Gastrocnemius medialis (tissue), 4 donors: ENCODE results near the gene SFSWAP. TPM values are rescaled to one million over a fixed set of nuclear protein-coding genes. Genes with fewer than 3 reads are reported as not detected.

Experiments used
- ATAC-seq, 2 donors: fragments of 150-250 bp; one replicate each; pipeline ENCODE4 v1.9.1; 2016
- DNase-seq, 2 donors: peaks; one replicate each; pipeline ENCODE4 v3.0.0-alpha.2; 2019
- H3K27ac ChIP-seq, 4 donors: fragments of 200-600 bp; sonication (generic); 1 replicate in 1 of 4; 2 replicates in 3 of 4; pipeline ENCODE4 v1.5.1; 2016 to 2018; ENCODE audit warnings: mild to moderate bottlenecking in 2 of 4, moderate library complexity in 1 of 4
- H3K27me3 ChIP-seq, 3 donors: fragments of 200-600 bp; sonication (generic) in 2 of 3; 1 replicate in 1 of 3; 2 replicates in 2 of 3; pipeline versions ENCODE4 v1.5.1 to v1.6.0; 2016 to 2019; ENCODE audit warnings: mild to moderate bottlenecking in 1 of 3, moderate library complexity in 1 of 3
- H3K36me3 ChIP-seq, 2 donors: fragments of 200-600 bp; sonication (generic) in 1 of 2; one replicate each; pipeline ENCODE4 v1.5.1; 2017 to 2018
- H3K4me1 ChIP-seq, 2 donors: fragments of 200-600 bp; sonication (generic) in 1 of 2; one replicate each; pipeline ENCODE4 v1.5.1; 2016 to 2017; ENCODE audit warnings: mild to moderate bottlenecking in 2 of 2
- H3K4me3 ChIP-seq, 4 donors: fragments of 200-600 bp; sonication (generic) in 3 of 4; 1 replicate in 1 of 4; 2 replicates in 3 of 4; pipeline ENCODE4 v1.5.1; 2016 to 2019; ENCODE audit warnings: mild to moderate bottlenecking in 2 of 4
- H3K9me3 ChIP-seq, 3 donors: fragments of 200-600 bp; sonication (generic) in 2 of 3; 1 replicate in 1 of 3; 2 replicates in 2 of 3; pipeline ENCODE4 v1.5.1; 2016 to 2019
- CTCF ChIP-seq, 5 experiments: fragments of 450-650 bp in 3 of 5; fragments of 200-600 bp in 2 of 5; sonication (generic) in 2 of 5; IDR thresholded peaks in 4 of 5; conservative IDR thresholded peaks in 1 of 5; 1 replicate in 4 of 5; 2 replicates in 1 of 5; pipeline ENCODE4 v1.5.1; 2016 to 2019; ENCODE audit warnings: antibody characterized with exemption in 5 of 5, mild to moderate bottlenecking in 3 of 5, moderate library complexity in 3 of 5
- POLR2A ChIP-seq, 2 donors: fragments of 450-650 bp; IDR thresholded peaks; one replicate each; pipeline ENCODE4 v1.6.1; 2017; ENCODE audit warnings: antibody characterized with exemption in 2 of 2, mild to moderate bottlenecking in 2 of 2, moderate library complexity in 2 of 2
- in situ Hi-C, 4 donors: fragments of 200-750 bp; cut with MboI; loops; one replicate each; pipeline versions ENCODE4 v1.15.0 to v1.8.0; 2017; ENCODE audit warnings: low sequenced_read_pairs in 4 of 4
- intact Hi-C: fragments of 100-400 bp; cut with DNase I; formaldehyde crosslinking; loops from one replicate; pipeline ENCODE4 v1.15.1; 2023; ENCODE audit warnings: low total_unique reads
- total RNA-seq, 4 donors: library from RNA; depleted of rRNA; stranded (reverse); fragments of >200 nt; gene quantifications; one replicate each; pipeline versions ENCODE4 v1.1.0 to v1.2.3, GENCODE V29; 2016

SFSWAP gene
- total RNA-seq, 4 donors from 2014 or later, result 18.0 to 29.7 (median 25.4) TPM

- no peak for DNase-seq
- Histone ChIP-seq H3K4me1 (peaks cover 23 to 24% of the 10 kb centered on the region in 2 donors), H3K4me3 (no peak overlapping the region), H3K36me3 (peaks cover 0 to 7% of the 10 kb centered on the region in 2 donors), H3K27me3 (no peaks in the 10 kb centered on the region), H3K27ac (no peak overlapping the region), H3K9me3 (no peaks in the 10 kb centered on the region)
- TF ChIP-seq CTCF (IDR thresholded peaks at IDR 0.05 in 4 of 5, conservative IDR thresholded peaks at IDR 0.05 in 1 of 5) (no peak), POLR2A (IDR thresholded peaks at IDR 0.05) (no peak)
- ATAC-seq, result no peak
- intact Hi-C loops (no loop called here), in situ Hi-C loops (no loop called here)
Observed at GRCh38 chr12:131709226-131709625, 1.7 kb upstream of the SFSWAP start.

GRCh38 chr12:131711551-131712205, 788 bp downstream of the SFSWAP start:
- no peaks in the 10 kb centered on the region for H3K9me3 ChIP-seq
- ATAC-seq, result no peak
- TF ChIP-seq POLR2A (IDR thresholded peaks at IDR 0.05) (no peak), CTCF (IDR thresholded peaks at IDR 0.05 in 4 of 5, conservative IDR thresholded peaks at IDR 0.05 in 1 of 5) (no peak)
- intact Hi-C loops (loop anchor here (2.0 to 5.0 kb wide), 4 partner anchors 185 to 431 kb away; partner anchors contain the start of genes DDX51, EP400 and NOC4L), in situ Hi-C loops (no loop called here)
- peaks cover 23 to 24% of the 10 kb centered on the region in 2 donors for H3K4me1 ChIP-seq
- no peaks in the 10 kb centered on the region for H3K27me3 ChIP-seq
- peak overlapping the region; percentile 87 to 97 (median 90) for H3K27ac ChIP-seq
- H3K36me3 ChIP-seq, result peaks cover 3 to 32% of the 10 kb centered on the region in 2 donors
- no peak for DNase-seq
- peak overlapping the region; percentile 80 to 99 (median 97) for H3K4me3 ChIP-seq

- intact Hi-C loops, result loop anchor here (5.0 kb wide), 2 partner anchors 374 to 429 kb away; partner anchors contain the start of genes DDX51 and NOC4L
- H3K9me3 ChIP-seq, result no peaks in the 10 kb centered on the region
Observed at GRCh38 chr12:131713349-131713748, 2.5 kb downstream of the SFSWAP start.

GRCh38 chr12:131714759-131715158, 3.9 kb downstream of the SFSWAP start:
- Histone ChIP-seq H3K27me3 (no peaks in the 10 kb centered on the region), H3K4me1 (peaks cover 23 to 24% of the 10 kb centered on the region in 2 donors), H3K27ac (no peak overlapping the region), H3K9me3 (no peaks in the 10 kb centered on the region), H3K36me3 (peaks cover 3 to 63% of the 10 kb centered on the region in 2 donors), H3K4me3 (no peak overlapping the region)
- intact Hi-C loops (loop anchor here (5.0 kb wide), 2 partner anchors 373 to 428 kb away; partner anchors contain the start of genes DDX51 and NOC4L), in situ Hi-C loops (no loop called here)
- ATAC-seq, result no peak
- no peak for TF ChIP-seq CTCF (IDR thresholded peaks at IDR 0.05 in 4 of 5, conservative IDR thresholded peaks at IDR 0.05 in 1 of 5)
- DNase-seq, result no peak

More at GRCh38 chr12:131713349-131713748, 2.5 kb downstream of the SFSWAP start:
- DNase-seq (no peak), ATAC-seq (no peak)
- peaks cover 23 to 24% of the 10 kb centered on the region in 2 donors for H3K4me1 ChIP-seq
- peaks cover 3 to 49% of the 10 kb centered on the region in 2 donors for H3K36me3 ChIP-seq
- no peak overlapping the region for H3K27ac ChIP-seq
- no peaks in the 10 kb centered on the region for H3K27me3 ChIP-seq
- no peak overlapping the region for H3K4me3 ChIP-seq
- TF ChIP-seq CTCF (IDR thresholded peaks at IDR 0.05 in 4 of 5, conservative IDR thresholded peaks at IDR 0.05 in 1 of 5), result no peak
- no peak for TF ChIP-seq POLR2A (IDR thresholded peaks at IDR 0.05)
- in situ Hi-C loops, result no loop called here
